ENCODE results near the gene SPATA2.

Gene SPATA2

DNA sequence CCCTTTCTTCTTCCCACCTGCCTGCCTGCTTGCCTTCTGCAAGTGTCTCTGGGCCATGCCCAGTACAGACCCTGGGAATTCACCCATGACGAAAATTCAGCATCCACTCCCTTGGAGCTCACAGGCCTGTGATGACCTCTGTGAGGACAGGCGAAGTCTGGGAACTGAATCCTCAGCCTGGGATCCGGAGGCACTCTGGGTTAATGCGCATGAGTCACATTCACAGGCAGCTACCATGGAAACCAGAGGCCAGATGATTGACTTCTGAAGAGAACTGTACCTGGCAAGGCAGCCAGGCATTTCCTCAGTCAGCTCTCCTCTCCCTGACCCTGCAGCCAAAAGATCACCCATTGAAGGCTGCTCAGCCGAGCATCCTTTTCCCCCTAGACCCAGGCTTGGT lies 61.7 kb downstream of the SPATA2 start:
- DNase-seq: no peak
